HepG2 (cell line): ENCODE measurements around the gene SLC7A10. TPM values are rescaled to one million over a fixed set of nuclear protein-coding genes. Genes with fewer than 3 reads are reported as not detected.

ENCODE experiments used
- ATAC-seq: fragments of 200-7000 bp; cut with Tn5 transposase; 3 replicates; pipeline ENCODE4 v1.9.1; 2020; ENCODE audit warnings: mild to moderate bottlenecking, moderate library complexity
- BruUV-seq: library from RNA; stranded (reverse); fragments of 400-500 nt; replicated peaks from 2 replicates; lab custom pipeline; 2021; lab: Mats Ljungman, UMichigan
- CTCF ChIA-PET: fragments of 300-600 bp; formaldehyde crosslinking; extraction: SDS; loops from one replicate; lab custom pipeline; 2021; ENCODE audit warnings: low total read pairs, inconsistent platforms, low intra/inter-chr PET ratio; lab: Yijun Ruan, JAX
- POLR2A ChIA-PET: fragments of 350-600 bp; sonication (Branson Sonifier 250); formaldehyde crosslinking; loops from one replicate; lab custom pipeline; 2020; ENCODE audit warnings: antibody characterized with exemption, inconsistent platforms; lab: Yijun Ruan, JAX
- DNase-seq: peaks from one replicate; pipeline ENCODE4 v3.0.0-alpha.2; 2015; ENCODE audit warnings: low spot score
- FAIRE-seq: peaks from 3 replicates; lab custom pipeline; 2011; peaks lifted over from hg19 to GRCh38; lab: Jason Lieb, UNC
- H2AFZ ChIP-seq: one replicate; pipeline ENCODE4 v1.6.1; 2011; ENCODE audit warnings: low read length, inconsistent platforms
- H3K27ac ChIP-seq: fragments of 300-600 bp; 3 replicates; pipeline ENCODE4 v1.8.0; 2011; ENCODE audit warnings: mixed run types, mild to moderate bottlenecking, mixed read lengths, low read length, inconsistent platforms; ENCODE audit not compliant: insufficient read depth; ENCODE audit errors: extremely low read length
- H3K27me3 ChIP-seq, 2 experiments: fragments of 200-600 bp in 1 of 2; 2 replicates in 1 of 2; 3 replicates in 1 of 2; pipeline versions ENCODE4 v1.6.0 to v1.8.0; 2011; ENCODE audit warnings: low read length in 2 of 2, mild to moderate bottlenecking in 2 of 2, moderate library complexity in 2 of 2, inconsistent platforms in 1 of 2; ENCODE audit not compliant: insufficient read depth in 2 of 2, control insufficient read depth in 1 of 2
- H3K36me3 ChIP-seq, 2 experiments: fragments of 200-600 bp in 1 of 2; replicated peaks in 1 of 2; 2 replicates in 1 of 2; 3 replicates in 1 of 2; pipeline versions ENCODE4 v1.5.1 to v1.8.0; 2011; ENCODE audit warnings: low read length in 2 of 2, inconsistent platforms in 1 of 2; ENCODE audit not compliant: insufficient read depth in 2 of 2, control insufficient read depth in 1 of 2
- H3K4me1 ChIP-seq: 2 replicates; pipeline ENCODE4 v1.5.1; 2012; ENCODE audit warnings: low read length, inconsistent platforms; ENCODE audit not compliant: insufficient read depth
- H3K4me2 ChIP-seq: 2 replicates; pipeline ENCODE4 v1.6.0; 2011; ENCODE audit warnings: low read depth, low read length, inconsistent platforms
- H3K4me3 ChIP-seq, 3 experiments: fragments of 200-600 bp in 1 of 3; sonication (generic), shearing (Covaris generic) in 1 of 3; replicated peaks in 1 of 3; 2 replicates each; pipeline ENCODE4 v1.5.1; 2011 to 2016; ENCODE audit warnings: low read length in 3 of 3, inconsistent platforms in 2 of 3, low read depth in 2 of 3, mild to moderate bottlenecking in 2 of 3, control low read depth in 1 of 3, mixed read lengths in 1 of 3; ENCODE audit not compliant: insufficient read depth in 1 of 3
- H3K79me2 ChIP-seq: one replicate; pipeline ENCODE4 v1.6.1; 2011; ENCODE audit warnings: low read length, inconsistent platforms; ENCODE audit not compliant: insufficient read depth
- H3K9ac ChIP-seq: 2 replicates; pipeline ENCODE4 v1.6.0; 2011; ENCODE audit warnings: mild to moderate bottlenecking, low read depth, low read length, inconsistent platforms; ENCODE audit not compliant: insufficient read depth
- H3K9me3 ChIP-seq: 2 replicates; pipeline ENCODE4 v1.5.1; 2012; ENCODE audit warnings: mild to moderate bottlenecking, low read length
- H4K20me1 ChIP-seq: 2 replicates; pipeline ENCODE4 v1.6.0; 2011; ENCODE audit warnings: inconsistent platforms, mild to moderate bottlenecking, low read length, moderate library complexity; ENCODE audit not compliant: insufficient read depth
- CCAR2 ChIP-seq: fragments of 200-400 bp; formaldehyde crosslinking; optimal IDR thresholded peaks from 2 replicates; pipeline ENCODE3; 2018; ENCODE audit warnings: low read depth, mild to moderate bottlenecking, low read length, moderate library complexity
- KMT2B ChIP-seq: IDR thresholded peaks from 2 replicates; pipeline ENCODE4 v1.6.1; 2016; ENCODE audit warnings: missing genetic modification reagents, missing compliant biosample characterization
- NFKBIZ ChIP-seq: IDR thresholded peaks from 2 replicates; pipeline ENCODE4 v1.6.1; 2018; ENCODE audit warnings: missing genetic modification reagents, missing compliant biosample characterization
- PBX2 ChIP-seq: IDR thresholded peaks from 2 replicates; pipeline ENCODE4 v1.6.1; 2016; ENCODE audit warnings: control low read depth
- SP4 ChIP-seq: sonication (generic); formaldehyde crosslinking; IDR thresholded peaks from 2 replicates; pipeline ENCODE4 v1.8.1; 2023; ENCODE audit warnings: mild to moderate bottlenecking, missing genetic modification reagents
- ZMYM3 ChIP-seq: sonication (generic); formaldehyde crosslinking; IDR thresholded peaks from 2 replicates; pipeline ENCODE4 v1.5.1; 2020; ENCODE audit warnings: mild to moderate bottlenecking, missing genetic modification reagents
- ZNF138 ChIP-seq: sonication (generic); formaldehyde crosslinking; IDR thresholded peaks from 2 replicates; pipeline ENCODE4 v1.5.0; 2020; ENCODE audit warnings: mild to moderate bottlenecking, low read depth, missing genetic modification reagents
- ZNF512 ChIP-seq: sonication (generic); formaldehyde crosslinking; IDR thresholded peaks from 2 replicates; pipeline ENCODE4 v1.4.0; 2020; ENCODE audit warnings: mild to moderate bottlenecking, missing genetic modification reagents
- ZNF577 ChIP-seq: sonication (generic); formaldehyde crosslinking; IDR thresholded peaks from 2 replicates; pipeline ENCODE4 v1.4.0; 2020; ENCODE audit warnings: mild to moderate bottlenecking, low read depth, missing genetic modification reagents, borderline replicate concordance
- ZNF597 ChIP-seq: sonication (generic); formaldehyde crosslinking; IDR thresholded peaks from 2 replicates; pipeline ENCODE4 v1.5.0; 2020; ENCODE audit warnings: missing genetic modification reagents
- ZNF720 ChIP-seq: sonication (generic); formaldehyde crosslinking; IDR thresholded peaks from 2 replicates; pipeline ENCODE4 v1.4.0; 2020; ENCODE audit warnings: missing genetic modification reagents
- whole genome bisulfite sequencing: methylation state at CpG from one replicate; pipeline ENCODE4 v1.1.6; 2017; ENCODE audit warnings: low lambda C conversion rate; 5-methylcytosine and 5-hydroxymethylcytosine counted together
- in situ Hi-C: cut with HindIII; loops from 2 replicates; pipeline ENCODE4 v1.10.0; 2017; ENCODE audit warnings: low pct_unique_long_range_greater_than_20kb; ENCODE audit not compliant: extremely low pct_ligation_motif_present
- intact Hi-C: fragments of 100-400 bp; cut with micrococcal nuclease; formaldehyde crosslinking; loops from one replicate; pipeline ENCODE4 v1.10.0; 2022; ENCODE audit not compliant: unreplicated experiment
- polyA plus RNA-seq, 8 experiments: library from polyadenylated mRNA; depleted of rRNA in 3 of 8; stranded (reverse) in 7 of 8; unstranded in 1 of 8; fragments of >200 nt; fragmentation: Illumina TruSeq in 4 of 8; extraction: Trizol in 4 of 8; gene quantifications; 2 replicates each; pipeline versions ENCODE4 v1.2.1 to v1.2.3, GENCODE V29; 2011 to 2016; ENCODE audit warnings: low read depth in 4 of 8, missing spikeins in 1 of 8, mixed read lengths in 1 of 8; ENCODE audit not compliant: insufficient read depth in 1 of 8
- total RNA-seq, 5 experiments: library from RNA; depleted of rRNA; stranded (reverse); fragments of >200 nt; fragmentation: Illumina TruSeq; extraction: Trizol; gene quantifications; 2 replicates each; pipeline ENCODE4 v1.2.3, GENCODE V29; 2016; ENCODE audit warnings: low read depth in 1 of 5

Gene SLC7A10
- total and polyA plus RNA-seq, 2 of the 13 experiments (the other 11 are each of a cell fraction or from before 2014, with no cell fraction given): 1.1 to 2.2 TPM

- TF ChIP-seq ZNF720 (CRISPR knock-in tag): no peak
- no peak for TF ChIP-seq ZMYM3 (CRISPR knock-in tag)
- no peak for TF ChIP-seq ZNF138 (CRISPR knock-in tag)
- no peak for TF ChIP-seq ZNF512 (CRISPR knock-in tag)
- TF ChIP-seq SP4 (CRISPR knock-in tag): no peak
- TF ChIP-seq NFKBIZ (CRISPR knock-in tag): no peak
- no peak for TF ChIP-seq KMT2B (CRISPR knock-in tag)
- no peak for TF ChIP-seq CCAR2
- TF ChIP-seq ZNF577 (CRISPR knock-in tag): no peak
- TF ChIP-seq ZNF597: no peak
- TF ChIP-seq PBX2 (CRISPR knock-in tag): no peak
- no peak overlapping the region for H3K4me2 ChIP-seq
- no TSS peak for BruUV-seq
- in situ Hi-C loops: no loop called here
- FAIRE-seq (no peak), ATAC-seq (peak; percentile 43), DNase-seq (no peak)
- H3K27me3 ChIP-seq: peaks cover 2 to 8% of the 10 kb centered on the region in 2 experiments; a peak in 2 of 5 replicates
- H3K27ac ChIP-seq: no peak overlapping the region
- no peak overlapping the region for H3K4me3 ChIP-seq
- no peaks in the 10 kb centered on the region for H3K79me2 ChIP-seq
- ChIA-PET CTCF (no interaction called here), POLR2A (no interaction called here)
- H2AFZ ChIP-seq: no peak overlapping the region
- intact Hi-C loops: no loop called here
- H4K20me1 ChIP-seq: no peaks in the 10 kb centered on the region
- H3K9me3 ChIP-seq: no peaks in the 10 kb centered on the region
- H3K9ac ChIP-seq: no peak overlapping the region
- H3K4me1 ChIP-seq: no peaks in the 10 kb centered on the region
- 56% methylated on average over 3 of the region's 8 CpGs for WGBS
- no peaks in the 10 kb centered on the region for H3K36me3 ChIP-seq
Measured at GRCh38 chr19:33187183-33187540, 38.5 kb downstream of the SLC7A10 start.
